A549 (cell line): ENCODE results near the gene HSD17B1. TPM values are rescaled to one million over a fixed set of nuclear protein-coding genes. Genes with fewer than 3 reads are reported as not detected.
A peak's percentile ranks its signal among the peaks of the same experiment; 100 is the strongest.

Experiments
- ATAC-seq, 2 experiments: fragments of 200-7000 bp in 1 of 2; fragments of >200 bp in 1 of 2; cut with Nextera tagmentation in 1 of 2; cut with Tn5 transposase in 1 of 2; 3 replicates each; pipeline versions ENCODE4 v1.8.0 to v1.9.1; 2018 to 2020; ENCODE audit warnings: mild to moderate bottlenecking in 1 of 2, moderate library complexity in 1 of 2
- CTCF ChIA-PET: fragments of 300-600 bp; sonication (Branson Sonifier 250); formaldehyde crosslinking; extraction: SDS; loops from one replicate; lab custom pipeline; 2021; ENCODE audit warnings: antibody characterized with exemption, inconsistent platforms; lab: Yijun Ruan, JAX
- POLR2A ChIA-PET: fragments of 350-600 bp; formaldehyde crosslinking; extraction: SDS; loops from one replicate; lab custom pipeline; 2021; ENCODE audit warnings: antibody characterized with exemption, inconsistent platforms; lab: Yijun Ruan, JAX
- DNase-seq, 2 experiments: peaks; one replicate each; pipeline versions ENCODE4 v3.0.0 to v3.0.0-alpha.2; 2011 to 2016; ENCODE audit warnings: low read depth in 1 of 2, low spot score in 1 of 2
- FAIRE-seq: peaks from 2 replicates; lab custom pipeline; 2011; peaks lifted over from hg19 to GRCh38; lab: Jason Lieb, UNC
- H3K27ac ChIP-seq, 2 experiments: fragments of >200 bp; sonication (Bioruptor Twin); formaldehyde crosslinking; 3 replicates each; pipeline ENCODE4 v1.5.1; 2016 to 2017
- H3K4me1 ChIP-seq: fragments of >200 bp; sonication (Bioruptor Twin); formaldehyde crosslinking; 3 replicates; pipeline ENCODE4 v1.6.1; 2016
- H3K4me2 ChIP-seq: fragments of >200 bp; sonication (Bioruptor Twin); formaldehyde crosslinking; 3 replicates; pipeline ENCODE4 v1.6.1; 2016
- H3K4me3 ChIP-seq: fragments of >200 bp; sonication (Bioruptor Twin); formaldehyde crosslinking; 3 replicates; pipeline ENCODE4 v1.5.1; 2016
- H3K9me3 ChIP-seq: fragments of >200 bp; sonication (Bioruptor Twin); formaldehyde crosslinking; 3 replicates; pipeline ENCODE4 v1.6.1; 2016
- ATOH8 ChIP-seq: fragments of 250-450 bp; sonication (Bioruptor Pico); IDR thresholded peaks from 2 replicates; pipeline ENCODE4 v1.5.0; 2020; ENCODE audit warnings: low read depth, mild to moderate bottlenecking, moderate library complexity
- BCL3 ChIP-seq: fragments of >200 bp; sonication (Bioruptor Twin); formaldehyde crosslinking; IDR thresholded peaks from 3 replicates; pipeline ENCODE4 v1.6.1; 2016
- BHLHE40 ChIP-seq: IDR thresholded peaks from 2 replicates; pipeline ENCODE4 v1.6.1; 2012; ENCODE audit warnings: low read depth, low read length, inconsistent platforms
- CEBPB ChIP-seq, 2 experiments: fragments of >200 bp in 1 of 2; sonication (Bioruptor Twin) in 1 of 2; formaldehyde crosslinking in 1 of 2; IDR thresholded peaks; 2 replicates each; pipeline ENCODE4 v1.6.1; 2012 to 2016
- CHD2 ChIP-seq: fragments of 150-350 bp; IDR thresholded peaks from 2 replicates; pipeline ENCODE4 v1.6.1; 2014; ENCODE audit warnings: low read length; ENCODE audit not compliant: partially characterized antibody
- E2F6 ChIP-seq: IDR thresholded peaks from 2 replicates; pipeline ENCODE4 v1.6.1; 2012; ENCODE audit warnings: low read depth, borderline replicate concordance
- EHF ChIP-seq: fragments of 250-450 bp; sonication (Bioruptor Pico); IDR thresholded peaks from 2 replicates; pipeline ENCODE4 v1.5.0; 2020; ENCODE audit warnings: mild to moderate bottlenecking
- FOSL2 ChIP-seq, 2 experiments: fragments of 450-650 bp in 1 of 2; fragments of >200 bp in 1 of 2; sonication (Bioruptor Twin) in 1 of 2; formaldehyde crosslinking; IDR thresholded peaks; 2 replicates each; pipeline versions ENCODE4 v1.5.0 to v1.6.1; 2016 to 2020; ENCODE audit warnings: mild to moderate bottlenecking in 1 of 2, moderate library complexity in 1 of 2
- FOXS1 ChIP-seq: fragments of 250-450 bp; sonication (Bioruptor Pico); IDR thresholded peaks from 2 replicates; pipeline ENCODE4 v1.5.0; 2020; ENCODE audit warnings: mild to moderate bottlenecking, moderate library complexity
- GATA3 ChIP-seq: IDR thresholded peaks from 2 replicates; pipeline ENCODE4 v1.6.1; 2012; ENCODE audit warnings: borderline replicate concordance
- HEYL ChIP-seq: fragments of 250-450 bp; sonication (Bioruptor Pico); IDR thresholded peaks from 2 replicates; pipeline ENCODE4 v1.8.0; 2021; ENCODE audit warnings: mild to moderate bottlenecking, moderate library complexity
- HOXA7 ChIP-seq: fragments of 250-450 bp; sonication (Bioruptor Pico); IDR thresholded peaks from 2 replicates; pipeline ENCODE4 v1.5.0; 2020; ENCODE audit warnings: mild to moderate bottlenecking, moderate library complexity
- HOXB13 ChIP-seq: fragments of 250-450 bp; sonication (Bioruptor Pico); IDR thresholded peaks from 2 replicates; pipeline ENCODE4 v1.5.0; 2020; ENCODE audit warnings: low read depth, mild to moderate bottlenecking, moderate library complexity
- HOXB5 ChIP-seq: fragments of 250-450 bp; sonication (Bioruptor Pico); IDR thresholded peaks from 2 replicates; pipeline ENCODE4 v1.5.0; 2020; ENCODE audit warnings: mild to moderate bottlenecking, moderate library complexity
- JUN ChIP-seq, 2 experiments: fragments of >200 bp; sonication (Bioruptor Twin); formaldehyde crosslinking; IDR thresholded peaks; 2 replicates in 1 of 2; 3 replicates in 1 of 2; pipeline ENCODE4 v1.6.1; 2016 to 2017
- JUNB ChIP-seq: fragments of >200 bp; sonication (Bioruptor Twin); formaldehyde crosslinking; IDR thresholded peaks from 2 replicates; pipeline ENCODE4 v1.6.1; 2016
- KDM5A ChIP-seq: fragments of 200-600 bp; sonication (generic); IDR thresholded peaks from 2 replicates; pipeline ENCODE4 v1.6.1; 2016; ENCODE audit warnings: antibody characterized with exemption, mild to moderate bottlenecking
- MAFK ChIP-seq: fragments of 450-650 bp; IDR thresholded peaks from 2 replicates; pipeline ENCODE4 v1.6.1; 2014; ENCODE audit not compliant: partially characterized antibody
- MAX ChIP-seq: IDR thresholded peaks from 2 replicates; pipeline ENCODE4 v1.6.1; 2012
- MAZ ChIP-seq: fragments of 150-350 bp; IDR thresholded peaks from 2 replicates; pipeline ENCODE4 v1.6.1; 2014; ENCODE audit warnings: antibody characterized with exemption, low read depth, low read length, borderline replicate concordance
- MYC ChIP-seq: IDR thresholded peaks from 2 replicates; pipeline ENCODE4 v1.6.1; 2012; ENCODE audit warnings: mild to moderate bottlenecking, inconsistent platforms, low read length, improper control_type of control experiment, borderline replicate concordance
- NFE2L2 ChIP-seq: fragments of 150-350 bp; conservative IDR thresholded peaks from 2 replicates; pipeline ENCODE4 v1.6.1; 2014; ENCODE audit warnings: low read length
- NPAS2 ChIP-seq: fragments of 250-450 bp; sonication (Bioruptor Pico); IDR thresholded peaks from 2 replicates; pipeline ENCODE4 v1.8.0; 2022; ENCODE audit warnings: mild to moderate bottlenecking, moderate library complexity, borderline replicate concordance
- POLR2A ChIP-seq: IDR thresholded peaks from 2 replicates; pipeline ENCODE4 v1.6.1; 2012; ENCODE audit warnings: mild to moderate bottlenecking, low read length
- RCOR1 ChIP-seq: fragments of 150-350 bp; IDR thresholded peaks from 2 replicates; pipeline ENCODE4 v1.6.1; 2014; ENCODE audit warnings: antibody characterized with exemption, low read length, low read depth
- REST ChIP-seq: fragments of 200-600 bp; sonication (generic); IDR thresholded peaks from 2 replicates; pipeline ENCODE4 v1.6.1; 2016; ENCODE audit warnings: antibody characterized with exemption, mild to moderate bottlenecking, moderate library complexity
- SMC3 ChIP-seq: fragments of >200 bp; sonication (Bioruptor Twin); formaldehyde crosslinking; IDR thresholded peaks from 3 replicates; pipeline ENCODE4 v1.6.1; 2018; ENCODE audit warnings: inconsistent platforms
- SREBF2 ChIP-seq: fragments of 450-650 bp; IDR thresholded peaks from 2 replicates; pipeline ENCODE4 v1.6.1; 2014; ENCODE audit warnings: mild to moderate bottlenecking, moderate library complexity
- TP53 ChIP-seq: fragments of 250-450 bp; sonication (Bioruptor Pico); IDR thresholded peaks from 2 replicates; pipeline ENCODE4 v1.5.0; 2021; ENCODE audit warnings: mild to moderate bottlenecking, moderate library complexity
- USF2 ChIP-seq: fragments of 450-650 bp; IDR thresholded peaks from 2 replicates; pipeline ENCODE4 v1.6.1; 2014; ENCODE audit warnings: antibody characterized with exemption
- ZFP36 ChIP-seq: fragments of 450-650 bp; IDR thresholded peaks from 2 replicates; pipeline ENCODE4 v1.6.1; 2014; ENCODE audit warnings: borderline replicate concordance; ENCODE audit not compliant: partially characterized antibody
- ZNF302 ChIP-seq: fragments of 250-450 bp; sonication (Bioruptor Pico); IDR thresholded peaks from 2 replicates; pipeline ENCODE4 v1.9.0; 2021; ENCODE audit warnings: inconsistent platforms, mild to moderate bottlenecking, moderate library complexity
- WGBS: methylation state at CpG from one replicate; pipeline ENCODE4 v1.1.6; 2017; ENCODE audit errors: missing lambda C conversion rate; 5-methylcytosine and 5-hydroxymethylcytosine counted together
- polyA plus RNA-seq, 4 experiments: library from polyadenylated mRNA; depleted of rRNA in 3 of 4; stranded (reverse); fragments of >200 nt; fragmentation: RNase III in 1 of 4; extraction: RNeasy Plus Mini Kit Qiagen cat#74134 plus additional on column Dnase treatment in 1 of 4; gene quantifications; 2 replicates in 3 of 4; 3 replicates in 1 of 4; pipeline ENCODE4 v1.2.3, GENCODE V29; 2011 to 2017

The HSD17B1 gene
- polyA plus RNA-seq, 2 of the 4 experiments (the other 2 are of a cell fraction) = 0.49 to 1.5 TPM

GRCh38 chr17:42519546-42520491 lies 32.9 kb upstream of the HSD17B1 start:
- FAIRE-seq = no peak
- Histone ChIP-seq H3K4me1 (peaks cover 63% of the 10 kb centered on the region), H3K4me2 (peak overlapping the region; percentile 83), H3K4me3 (no peak overlapping the region), H3K9me3 (no peaks in the 10 kb centered on the region), H3K27ac (peak overlapping the region; percentile 95 to 98)
- DNase-seq = peak; percentile 95 to 96
- 18% methylated on average over 12 of the region's 12 CpGs for WGBS
- ATAC-seq = peak; percentile 52 to 76
- ChIA-PET POLR2A (interaction anchor here (0.6 to 4.5 kb wide), 17 partner anchors 10 to 502 kb away, joined by 3 to 66 read pairs (median 3); partner anchors contain the start of genes BECN1, CAVIN1, DNAJC7 and NAGLU), CTCF (interaction anchor here (0.5 to 17.8 kb wide), 34 partner anchors 8 to 402 kb away, joined by 3 to 364 read pairs (median 6); partner anchors contain the start of genes CAVIN1, NAGLU and STAT3)
- TF ChIP-seq HOXA7 (CRISPR knock-in tag) (0 out of 2 replicates have a peak, but pooled peaks have one; percentile 80), MAX (peak; percentile 99), REST (no peak), NFE2L2 (no peak), JUNB (peak; percentile 67), SREBF2 (no peak), NPAS2 (CRISPR knock-in tag) (peak; percentile 77), POLR2A (peak; percentile 60), HOXB5 (CRISPR knock-in tag) (peak; percentile 83), FOSL2 (IDR thresholded peaks at IDR 0.05) (no peak), FOSL2 (CRISPR knock-in tag; IDR thresholded peaks at IDR 0.05) (peak; percentile 89), CHD2 (no peak), MYC (peak; percentile 53; the same call in 1 of the 2 replicates), RCOR1 (no peak), MAZ (peak; percentile 82; the same call in 1 of the 2 replicates), SMC3 (0 out of 3 replicates have a peak, but pooled peaks have one; percentile 13), HEYL (CRISPR knock-in tag) (no peak), MAFK (peak; percentile 78), USF2 (peak; percentile 91), HOXB13 (peak; percentile 95), GATA3 (peak; percentile 81; the same call in 1 of the 2 replicates), ATOH8 (CRISPR knock-in tag) (peak; percentile 81; the same call in 1 of the 2 replicates), JUN (IDR thresholded peaks at IDR 0.05) (peak; percentile 84 to 93; a peak in 4 of 5 replicates), CEBPB (IDR thresholded peaks at IDR 0.05) (peak in 1 of 2 experiments; percentile 62; a peak in 1 of 4 replicates), ZFP36 (peak; percentile 69), EHF (CRISPR knock-in tag) (0 out of 2 replicates have a peak, but pooled peaks have one; percentile 67), BCL3 (0 out of 3 replicates have a peak, but pooled peaks have one; percentile 48), E2F6 (peak; percentile 90), KDM5A (no peak), TP53 (CRISPR knock-in tag) (0 out of 2 replicates have a peak, but pooled peaks have one; percentile 51), ZNF302 (CRISPR knock-in tag) (peak; percentile 74; the same call in 1 of the 2 replicates), BHLHE40 (peak; percentile 84), FOXS1 (CRISPR knock-in tag) (no peak; the same call in 1 of the 2 replicates)
